Mesodermal cell (in vitro differentiated cells): Measurements from ENCODE around the gene COL19A1.
A peak's percentile ranks its signal among the peaks of the same experiment; 100 is the strongest.
"Not testable (repeated sequence)": the region's sequence is repeated elsewhere in the genome, so short reads cannot be mapped to it uniquely, and the experiment has no call there.

Experiments
- H3K27ac ChIP-seq: 2 replicates; pipeline ENCODE4 v1.7.0; 2013; ENCODE audit warnings: mild to moderate bottlenecking, low read depth, low read length, moderate library complexity; ENCODE audit not compliant: severe bottlenecking
- H3K36me3 ChIP-seq: 2 replicates; pipeline ENCODE4 v1.7.1; 2013; ENCODE audit warnings: mild to moderate bottlenecking, low read length, moderate library complexity; ENCODE audit not compliant: control insufficient read depth, insufficient read depth
- H3K4me1 ChIP-seq: one replicate; pipeline ENCODE4 v1.7.1; 2013; ENCODE audit warnings: mild to moderate bottlenecking, low read length; ENCODE audit not compliant: insufficient read depth, control insufficient read depth, poor library complexity, severe bottlenecking
- H3K4me3 ChIP-seq: 2 replicates; pipeline ENCODE4 v1.7.0; 2013; ENCODE audit warnings: low read length, control low read depth, mild to moderate bottlenecking; ENCODE audit not compliant: insufficient read depth, poor library complexity, severe bottlenecking; ENCODE audit errors: extremely low read depth
- H3K9me3 ChIP-seq: 2 replicates; pipeline ENCODE4 v1.7.1; 2013; ENCODE audit warnings: mild to moderate bottlenecking, low read length, moderate library complexity; ENCODE audit not compliant: control insufficient read depth
- WGBS, 2 experiments: methylation state at CpG; one replicate each; pipeline ENCODE4 v1.1.5; 2013; ENCODE audit warnings: missing lambda C conversion rate in 2 of 2; ENCODE audit not compliant: insufficient coverage in 2 of 2; 5-methylcytosine and 5-hydroxymethylcytosine counted together

The COL19A1 gene

GRCh38 chr6:69883551-69883950, 17.2 kb downstream of the COL19A1 start:
- Histone ChIP-seq H3K27ac (no peak overlapping the region), H3K4me3 (no peak overlapping the region), H3K36me3 (no peaks in the 10 kb centered on the region), H3K4me1 (no peaks in the 10 kb centered on the region), H3K9me3 (no peaks in the 10 kb centered on the region)
- WGBS, 2 experiments: 88 to 92% methylated on average over 2 of the region's 4 CpGs

GRCh38 chr6:69884231-69884630, 17.9 kb downstream of the COL19A1 start:
- Histone ChIP-seq H3K4me1 (no peaks in the 10 kb centered on the region), H3K36me3 (no peaks in the 10 kb centered on the region), H3K27ac (no peak overlapping the region), H3K9me3 (no peaks in the 10 kb centered on the region), H3K4me3 (no peak overlapping the region)
- WGBS, 2 experiments: 79% methylated on average over 2 of the region's 2 CpGs; no CpG with 5 or more reads in 1 of the 2 experiments

GRCh38 chr6:69887026-69887425, 20.7 kb downstream of the COL19A1 start:
- Histone ChIP-seq H3K9me3 (no peaks in the 10 kb centered on the region), H3K4me1 (peaks cover 2% of the 10 kb centered on the region), H3K27ac (no peak overlapping the region), H3K36me3 (no peaks in the 10 kb centered on the region), H3K4me3 (no peak overlapping the region)
- no CpG with 5 or more reads among the region's 1 CpG for WGBS, 2 experiments

- Histone ChIP-seq H3K36me3 (no peaks in the 10 kb centered on the region), H3K4me3 (no peak overlapping the region), H3K4me1 (peaks cover 9% of the 10 kb centered on the region), H3K9me3 (no peaks in the 10 kb centered on the region), H3K27ac (no peak overlapping the region)
- 91 to 95% methylated on average over 3 to 4 of the region's 5 CpGs for WGBS, 2 experiments
These were observed 21.5 kb downstream of the COL19A1 start for GRCh38 chr6:69887714-69888345.

GRCh38 chr6:69888482-69889233, 22.3 kb downstream of the COL19A1 start:
- no peak overlapping the region for H3K27ac ChIP-seq

GRCh38 chr6:69889234-69889974, 23.0 kb downstream of the COL19A1 start:
- H3K27ac ChIP-seq, H3K9me3 ChIP-seq, H3K4me3 ChIP-seq, H3K36me3 ChIP-seq: not testable (repeated sequence)
- H3K4me1 ChIP-seq: peaks cover 23% of the 10 kb centered on the region
- WGBS, 2 experiments: 89 to 98% methylated on average over 8 of the region's 9 CpGs

More at GRCh38 chr6:69888482-69889233, 22.3 kb downstream of the COL19A1 start:
- WGBS, 2 experiments: 81 to 100% methylated on average over 1 to 3 of the region's 6 CpGs
- Histone ChIP-seq H3K36me3 (no peaks in the 10 kb centered on the region), H3K4me1 (peaks cover 16% of the 10 kb centered on the region), H3K4me3 (no peak overlapping the region), H3K9me3 (no peaks in the 10 kb centered on the region)

GRCh38 chr6:69892561-69892960, 26.2 kb downstream of the COL19A1 start:
- H3K4me1 ChIP-seq: peaks cover 24% of the 10 kb centered on the region
- not testable (repeated sequence) for H3K9me3 ChIP-seq, H3K27ac ChIP-seq, H3K4me3 ChIP-seq, H3K36me3 ChIP-seq
- WGBS, 2 experiments: 78% methylated on average over 1 of the region's 1 CpG; no CpG with 5 or more reads in 1 of the 2 experiments

GRCh38 chr6:69893266-69893665, 26.9 kb downstream of the COL19A1 start:
- H3K36me3 ChIP-seq, H3K9me3 ChIP-seq, H3K27ac ChIP-seq, H3K4me3 ChIP-seq: not testable (repeated sequence)
- peaks cover 24% of the 10 kb centered on the region for H3K4me1 ChIP-seq

GRCh38 chr6:69894578-69895347, 28.4 kb downstream of the COL19A1 start:
- H3K27ac ChIP-seq: peak overlapping the region; percentile 5
- peaks cover 24% of the 10 kb centered on the region for H3K4me1 ChIP-seq
- H3K36me3 ChIP-seq: no peaks in the 10 kb centered on the region
- no peak overlapping the region for H3K4me3 ChIP-seq
- 86 to 89% methylated on average over 3 to 5 of the region's 8 CpGs for WGBS, 2 experiments
- H3K9me3 ChIP-seq: no peaks in the 10 kb centered on the region

- Histone ChIP-seq H3K27ac (no peak overlapping the region), H3K4me3 (no peak overlapping the region), H3K36me3 (no peaks in the 10 kb centered on the region), H3K9me3 (no peaks in the 10 kb centered on the region), H3K4me1 (peaks cover 24% of the 10 kb centered on the region)
- WGBS, 2 experiments: 86 to 100% methylated on average over 1 of the region's 4 CpGs
These were observed 29.0 kb downstream of the COL19A1 start for GRCh38 chr6:69895396-69895795.
